HG02840 (cell line): Measurements from ENCODE around the gene ZNF23.

Source experiments
- ATAC-seq: cut with Tn5 transposase; IDR thresholded peaks from one replicate; pipeline ENCODE4 v1.9.1; 2021; ENCODE audit warnings: mild to moderate bottlenecking, moderate library complexity, moderate number of reproducible peaks; ENCODE audit not compliant: unreplicated experiment, low FRiP score

ZNF23 gene

DNA sequence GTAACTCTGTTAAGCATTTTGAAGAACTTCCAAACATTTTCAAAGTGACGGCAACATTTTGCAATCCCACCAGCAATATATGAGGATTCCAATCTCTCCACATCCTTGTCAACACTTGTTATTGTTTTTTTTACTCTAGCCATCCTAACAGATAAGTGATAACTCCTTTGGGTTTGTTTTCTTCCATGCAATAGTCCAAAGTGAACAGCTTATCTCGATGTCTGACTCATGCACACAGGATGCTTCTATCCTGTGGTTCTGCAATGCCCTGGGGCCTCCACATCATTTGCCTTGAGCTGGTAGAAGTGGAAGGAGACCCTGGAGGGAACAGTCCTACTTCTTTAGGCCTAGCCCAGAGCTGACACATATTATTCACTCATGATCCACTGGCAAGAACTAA lies 33.2 kb downstream of the ZNF23 start:
- no peak for ATAC-seq

DNA sequence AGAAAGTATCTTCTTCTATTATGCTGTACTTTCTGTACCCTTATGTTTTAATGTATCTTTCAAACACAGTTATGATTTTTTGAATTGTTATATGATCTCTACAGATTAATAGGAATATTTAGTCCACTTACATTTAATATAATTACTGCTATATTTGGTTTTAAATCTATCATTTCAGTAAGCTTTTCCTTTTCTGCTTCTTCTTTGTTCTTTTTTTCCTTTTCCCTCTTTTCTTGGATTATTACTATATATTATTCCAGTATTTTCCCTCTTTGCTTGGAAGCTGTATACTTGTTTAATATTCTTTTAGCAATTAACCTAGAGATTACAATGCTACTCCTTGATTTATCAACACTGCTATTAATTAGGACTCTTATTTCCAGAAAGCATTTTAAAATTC lies 33.7 kb downstream of the ZNF23 start:
- ATAC-seq: no peak

DNA sequence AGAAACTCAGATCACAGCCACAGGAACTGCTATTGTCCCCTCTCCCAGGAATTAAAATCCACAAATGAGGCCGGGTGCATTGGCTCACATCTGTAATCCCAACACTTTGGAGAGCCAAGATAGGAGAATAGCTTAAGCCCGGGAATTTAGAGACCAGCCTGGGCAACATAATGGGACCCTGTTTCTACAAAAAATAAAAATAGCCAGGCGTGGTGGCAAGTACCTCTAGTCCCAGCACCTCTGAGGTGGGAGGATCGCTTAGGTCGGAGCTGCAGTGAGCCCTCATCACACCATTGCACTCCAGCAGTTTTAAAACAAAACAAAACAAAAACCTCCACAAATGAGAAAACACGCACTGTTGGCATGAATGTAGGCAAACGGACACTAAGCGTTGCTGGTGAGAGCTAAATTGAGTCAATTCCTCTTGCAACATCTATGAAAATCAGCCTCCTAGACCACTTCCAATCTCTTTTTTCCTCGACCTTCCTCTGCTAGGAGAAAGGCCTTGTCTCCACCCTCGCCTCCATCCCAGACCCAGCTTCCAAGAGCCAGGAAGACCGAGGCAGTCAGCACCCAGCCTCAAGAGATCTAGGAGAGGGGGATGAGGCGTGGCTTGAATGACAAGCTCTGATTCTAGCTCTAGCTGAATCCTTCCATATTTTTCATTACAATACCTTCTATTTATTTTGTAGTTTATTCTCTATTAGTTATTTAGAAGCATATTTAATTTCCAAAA lies 35.0 kb downstream of the ZNF23 start:
- ATAC-seq: no peak

DNA sequence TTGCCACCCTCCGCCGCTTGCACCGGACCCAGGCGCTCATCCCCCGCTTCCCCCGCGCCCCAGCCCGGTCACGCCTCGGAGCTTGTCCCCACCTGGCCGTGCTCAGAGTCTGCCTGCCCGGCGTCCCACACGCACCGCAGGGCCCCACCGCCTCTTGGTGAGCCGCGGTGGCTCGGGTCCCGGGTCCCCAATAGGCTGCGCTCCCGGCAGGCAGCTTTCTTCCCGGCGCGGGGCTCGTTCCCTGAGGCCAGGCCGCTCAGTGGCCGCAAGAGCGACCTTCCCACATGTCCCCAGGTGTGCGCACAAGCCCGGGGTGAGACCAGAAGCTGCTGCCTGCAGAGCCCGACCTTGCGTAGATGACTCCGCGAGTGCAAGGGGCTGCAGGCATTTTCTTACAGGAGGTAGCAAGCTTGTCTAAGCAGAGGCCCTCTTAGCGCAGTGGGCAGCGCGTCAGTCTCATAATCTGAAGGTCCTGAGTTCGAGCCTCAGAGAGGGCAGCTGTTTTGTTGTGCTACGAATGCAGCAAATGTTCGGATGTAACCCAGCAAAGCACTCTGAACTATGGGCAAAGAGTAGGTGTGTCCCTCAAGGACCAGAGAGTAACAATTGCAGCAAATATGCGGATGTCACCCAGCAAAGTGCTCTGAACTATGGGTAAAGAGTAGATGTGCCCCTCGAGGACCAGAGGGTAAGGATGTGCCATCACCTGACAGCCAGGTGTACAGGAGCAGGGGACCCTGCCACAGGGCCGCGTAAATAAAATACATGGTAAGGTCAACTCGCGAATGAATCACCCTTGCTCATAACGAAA lies 35.8 kb downstream of the ZNF23 start:
- ATAC-seq: no peak

DNA sequence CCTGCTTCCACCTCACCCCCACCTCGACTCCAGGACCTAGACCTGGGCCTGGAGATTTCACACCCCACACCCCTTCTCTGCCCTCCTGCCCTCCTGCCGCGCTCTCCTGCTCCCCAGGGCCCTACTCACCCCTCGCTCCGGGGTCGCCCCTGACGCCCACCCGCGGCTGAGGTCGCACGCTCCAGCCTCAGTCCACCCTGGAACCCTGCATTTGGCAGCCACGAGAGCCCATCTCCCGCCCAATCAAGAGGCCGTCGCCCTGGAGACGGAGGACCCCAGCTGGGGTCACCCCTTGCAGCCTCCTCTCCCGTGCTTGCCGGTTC lies 36.3 kb downstream of the ZNF23 start:
- no peak for ATAC-seq

DNA sequence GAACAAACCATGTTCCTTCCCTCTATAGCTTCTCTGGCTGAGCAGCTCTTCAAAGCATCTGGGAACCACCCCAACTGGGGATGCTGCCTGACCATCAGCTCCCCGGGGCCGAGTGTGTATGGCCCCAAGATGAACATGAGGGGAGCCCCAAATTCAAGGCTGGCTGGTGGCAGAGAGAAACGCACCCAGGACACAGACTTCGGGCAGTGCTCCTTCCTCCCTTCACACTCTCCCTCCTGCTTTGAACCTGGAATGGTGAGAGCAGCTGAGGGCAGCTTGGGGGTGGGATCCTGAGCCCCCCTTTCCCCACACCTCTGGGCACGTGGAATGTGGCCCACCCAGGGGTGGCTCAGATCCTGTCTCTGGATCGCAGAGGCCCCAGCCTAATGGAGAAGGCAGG lies 37.4 kb downstream of the ZNF23 start:
- no peak for ATAC-seq

DNA sequence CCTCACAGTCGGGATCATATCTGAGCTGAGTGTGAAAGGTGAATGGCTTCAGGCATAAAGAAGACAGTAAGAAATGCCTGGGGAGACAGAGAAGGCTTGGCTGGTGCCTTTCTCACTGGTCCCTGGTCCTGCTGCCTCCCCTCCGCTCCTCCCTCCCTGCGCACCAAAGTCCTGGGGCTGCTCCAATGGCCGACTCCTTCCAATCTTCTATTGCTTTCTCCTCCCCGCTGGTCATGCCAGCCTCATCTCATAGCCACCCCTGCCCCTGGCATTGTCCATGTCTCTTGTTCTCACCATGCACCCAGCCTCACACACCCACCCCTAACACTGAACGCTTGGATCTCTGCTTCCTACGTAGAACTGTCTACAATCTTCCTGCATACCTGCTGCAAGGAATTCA lies 38.2 kb downstream of the ZNF23 start:
- ATAC-seq: no peak

DNA sequence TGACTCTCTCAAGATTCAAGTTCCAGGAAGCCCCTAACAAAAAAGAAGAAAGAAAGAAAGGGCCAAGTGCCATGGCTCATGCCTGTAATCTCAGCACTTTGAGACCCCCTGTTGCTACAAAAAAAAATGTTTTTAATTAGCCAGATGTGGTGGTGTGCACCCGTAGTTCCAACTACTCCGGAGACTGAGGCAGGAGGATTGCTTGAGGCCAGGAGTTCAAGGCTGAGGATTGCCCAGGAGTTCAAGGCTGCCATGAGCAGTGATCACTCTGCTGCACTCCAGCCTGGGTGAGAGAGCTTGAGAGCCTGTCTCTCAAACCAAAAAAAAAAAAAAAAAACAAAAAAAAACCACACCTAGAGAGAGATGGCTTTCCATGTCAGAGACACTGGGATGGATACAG lies 39.0 kb downstream of the ZNF23 start:
- no peak for ATAC-seq

DNA sequence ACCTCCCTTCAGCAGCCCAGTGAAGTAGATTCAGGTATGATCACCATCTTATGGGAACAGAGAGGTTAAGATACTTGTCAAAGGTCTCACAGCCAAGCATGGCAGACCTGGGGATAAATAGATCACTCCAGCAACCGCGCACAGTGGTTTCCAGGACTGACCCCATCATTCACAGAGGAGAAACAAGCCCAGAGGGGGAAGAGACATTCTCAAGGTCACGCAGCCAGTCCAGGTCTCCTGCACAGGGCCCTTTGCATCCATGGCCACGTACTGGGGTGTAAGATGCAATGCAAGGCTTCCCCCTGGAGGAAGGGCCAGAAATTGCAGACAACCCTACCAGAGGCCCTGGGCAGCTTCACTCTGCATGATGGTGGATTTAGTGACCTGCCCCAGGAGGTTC lies 40.1 kb downstream of the ZNF23 start:
- no peak for ATAC-seq

DNA sequence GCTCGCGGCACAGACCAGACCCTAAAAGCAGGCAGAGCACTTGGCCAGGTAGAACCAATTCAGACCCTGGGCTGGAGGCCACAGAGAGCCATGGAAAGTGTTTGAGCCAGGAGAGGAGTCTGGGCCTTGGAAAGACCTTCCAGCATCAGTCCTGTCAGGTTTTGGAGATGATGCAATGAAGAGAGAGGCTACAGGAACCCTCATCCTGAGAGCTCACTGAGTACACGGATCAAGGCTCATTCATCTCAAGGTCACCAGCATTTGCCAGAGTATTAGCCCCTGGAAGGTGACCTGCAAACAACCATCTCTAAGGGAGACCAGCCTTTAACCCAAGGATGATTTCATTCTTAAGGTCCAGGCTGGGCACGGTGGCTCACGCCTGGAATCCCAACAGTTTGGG lies 48.0 kb downstream of the ZNF23 start:
- ATAC-seq: no peak

DNA sequence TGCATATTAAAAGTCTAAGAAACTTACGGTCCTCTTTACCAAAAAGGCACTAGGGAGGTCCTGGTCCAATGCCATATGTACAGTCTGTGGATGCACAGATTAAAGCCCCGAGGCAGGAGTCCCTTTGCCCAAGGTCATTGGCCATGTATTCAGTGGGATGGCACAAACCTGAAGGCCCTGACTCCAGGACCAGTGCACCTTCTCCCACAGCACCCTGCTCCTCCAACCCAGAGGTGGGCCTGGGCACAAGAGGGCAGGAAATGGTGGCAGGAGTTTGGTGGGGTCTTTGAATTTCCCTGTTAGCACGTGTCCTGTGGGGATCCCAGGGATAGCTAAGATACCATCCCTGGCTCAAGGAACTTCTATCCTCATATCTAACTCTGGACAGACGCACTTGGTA lies 48.7 kb downstream of the ZNF23 start:
- no peak for ATAC-seq

DNA sequence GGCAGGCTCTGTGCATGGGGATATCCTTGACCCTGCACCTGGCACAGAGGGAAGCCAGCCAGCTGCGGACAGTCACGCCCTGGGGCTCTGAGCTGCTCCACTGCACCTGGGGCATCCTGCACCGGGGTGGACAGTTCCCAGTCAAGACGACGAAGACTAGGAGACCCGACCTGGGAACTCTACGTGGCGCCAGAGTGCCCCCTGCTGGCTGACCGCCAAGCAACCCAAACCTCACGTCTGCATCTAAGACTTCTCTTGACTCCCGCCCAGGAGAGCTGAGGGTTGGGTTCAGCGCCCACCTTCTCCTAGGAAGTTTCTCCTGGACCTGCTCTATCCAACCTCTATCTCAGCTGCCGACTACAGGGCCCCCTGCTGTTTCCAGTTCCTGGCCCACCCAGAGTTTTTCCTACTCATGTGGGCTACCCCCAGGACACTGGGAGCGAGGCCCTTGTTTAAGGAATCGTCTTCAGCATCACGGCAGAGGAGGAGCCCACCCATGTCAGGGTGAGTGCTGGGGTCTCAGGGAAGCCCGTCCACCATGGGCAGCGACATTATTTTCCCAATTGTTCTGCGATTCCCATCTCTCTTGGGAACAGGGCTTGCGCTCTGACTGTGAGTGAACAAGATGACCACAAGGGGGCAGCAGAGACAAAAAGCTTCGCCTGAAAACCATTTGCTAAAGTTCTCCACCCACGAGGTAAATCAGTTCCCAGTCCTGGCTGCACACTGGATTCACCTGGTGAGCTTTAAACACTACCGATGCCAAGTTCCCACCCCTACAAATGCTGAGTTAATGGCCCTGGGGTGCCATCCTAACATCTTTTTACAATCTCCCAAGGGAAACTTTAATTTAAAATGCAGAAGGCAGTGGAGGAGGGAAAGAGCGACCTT lies 49.5 kb downstream of the ZNF23 start:
- no peak for ATAC-seq

DNA sequence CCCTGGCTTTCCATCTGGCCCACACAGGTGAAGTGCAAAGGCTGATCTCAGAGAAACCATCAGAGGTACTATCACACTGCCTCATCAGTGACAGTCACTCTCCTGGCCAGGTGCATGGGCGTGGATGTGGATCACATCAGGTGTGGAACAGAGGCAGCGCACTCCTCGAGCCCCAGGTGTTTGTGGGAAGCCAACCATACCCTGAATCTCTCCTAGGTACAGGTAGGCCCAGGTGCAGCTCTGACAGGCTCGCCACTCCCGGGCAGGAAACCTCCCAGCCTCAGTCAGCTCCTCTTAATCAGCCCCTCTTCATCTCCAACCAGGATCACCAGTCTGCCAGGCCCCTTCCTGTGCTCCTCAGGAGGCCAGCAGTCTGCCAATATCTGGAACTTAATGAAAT lies 51.9 kb downstream of the ZNF23 start:
- ATAC-seq: no peak

DNA sequence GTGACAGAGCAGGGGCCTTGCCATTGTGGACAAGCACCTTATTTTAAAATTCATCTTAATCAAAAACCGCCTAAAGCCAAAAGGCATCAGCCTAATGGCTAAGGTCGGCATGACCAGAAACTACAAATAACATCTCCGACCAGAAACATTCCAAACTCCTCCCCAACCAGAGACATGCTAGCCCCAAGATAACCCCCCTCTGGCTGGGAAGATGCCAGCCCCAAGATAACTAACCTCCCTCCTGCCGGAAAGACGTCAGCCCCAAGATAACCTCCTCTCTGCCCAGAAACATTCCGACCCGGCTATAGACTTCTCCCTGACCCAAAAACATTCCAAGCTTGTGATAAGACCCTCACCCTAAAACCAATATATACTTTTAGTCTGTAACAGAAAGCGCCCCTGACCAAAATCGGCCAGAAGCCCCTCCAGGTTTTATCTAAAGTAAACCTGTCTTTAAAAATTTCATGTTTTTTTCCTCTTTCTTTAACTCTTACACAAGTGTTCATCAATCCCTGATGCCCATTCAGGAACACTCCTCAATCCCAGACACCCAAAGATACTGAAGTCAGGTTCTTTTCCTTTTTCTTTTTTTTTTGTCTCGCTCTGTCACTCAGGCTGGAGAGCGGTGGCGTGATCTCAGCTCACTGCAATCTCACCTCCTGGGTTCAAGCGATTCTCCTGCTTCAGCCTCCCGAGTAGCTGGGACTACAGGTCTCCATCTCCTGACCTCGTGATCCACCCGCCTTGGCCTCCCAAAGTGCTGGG lies 52.9 kb downstream of the ZNF23 start:
- ATAC-seq: no peak

DNA sequence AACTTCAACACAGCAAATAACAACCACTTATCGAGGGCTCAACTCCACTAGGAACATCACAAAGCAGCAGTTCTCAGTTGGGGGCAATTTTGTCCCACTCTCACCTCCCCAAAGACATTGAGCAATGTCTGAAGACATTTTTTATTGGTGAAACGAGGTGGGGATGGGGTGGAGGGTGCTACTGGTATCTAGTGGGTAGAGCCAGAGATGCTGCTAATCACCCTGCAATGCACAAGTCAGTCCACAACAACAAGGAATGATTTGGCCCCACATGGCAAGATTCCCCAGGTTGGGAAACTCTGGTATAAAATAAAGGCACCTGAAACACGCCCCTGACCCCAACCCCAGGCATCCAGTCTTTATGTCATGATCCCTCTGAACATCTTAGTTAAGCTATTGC lies 53.5 kb downstream of the ZNF23 start:
- no peak for ATAC-seq

DNA sequence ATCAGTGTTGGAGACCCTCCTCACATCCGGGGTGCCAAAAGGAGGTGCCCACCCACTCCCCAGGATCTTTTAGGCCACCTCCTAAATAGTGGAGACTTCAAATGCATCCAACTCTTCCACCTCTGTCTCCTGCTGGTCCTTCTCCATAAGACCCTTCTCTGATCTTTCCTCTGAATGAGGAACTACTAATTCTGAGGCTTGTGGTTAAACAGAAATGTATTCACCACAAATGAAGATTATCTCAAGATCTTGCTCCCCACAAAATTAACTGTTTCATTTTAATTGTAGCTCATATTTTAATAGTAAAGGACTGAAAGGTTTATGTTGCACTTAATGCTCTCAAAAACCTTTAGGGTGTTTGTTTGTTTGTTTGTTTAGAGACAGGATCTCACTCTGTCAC lies 54.3 kb downstream of the ZNF23 start:
- no peak for ATAC-seq

DNA sequence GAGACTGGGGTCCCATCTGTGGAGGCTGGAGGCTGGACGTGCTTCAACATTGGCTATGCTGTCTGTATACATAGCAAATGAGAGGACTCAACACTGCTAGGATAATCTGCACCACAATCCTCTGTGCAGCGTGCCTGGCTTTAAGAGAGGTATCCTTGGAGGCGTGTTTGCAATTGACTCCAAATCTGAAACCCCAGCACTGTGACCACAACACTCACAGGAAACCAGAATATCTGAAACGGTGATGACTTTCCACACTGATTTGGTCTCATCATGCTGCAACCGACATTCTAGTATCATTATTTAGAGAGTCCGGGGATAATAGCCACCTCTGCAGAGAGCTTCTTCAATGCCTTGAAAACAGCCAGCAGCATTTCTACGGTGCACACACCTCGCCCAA lies 55.3 kb downstream of the ZNF23 start:
- ATAC-seq: no peak

DNA sequence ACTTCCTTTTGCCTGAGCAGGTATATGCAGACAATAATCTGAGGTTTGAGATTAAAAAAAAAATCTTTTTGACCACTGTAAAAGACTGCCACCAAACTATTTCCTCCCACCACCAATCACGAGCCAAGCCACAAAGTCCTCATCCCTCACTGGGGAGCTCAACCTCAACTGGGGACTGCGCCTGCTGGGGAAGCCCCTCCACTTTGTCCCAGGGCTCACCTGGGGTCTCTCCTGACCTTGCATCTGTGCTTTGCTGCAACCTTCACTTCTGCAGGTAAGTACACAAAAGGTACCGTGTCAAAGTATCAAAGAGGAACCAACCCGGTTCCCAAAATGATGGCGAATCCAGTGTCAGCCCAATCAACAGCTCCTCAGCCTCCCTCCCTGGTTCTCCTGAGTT lies 55.7 kb downstream of the ZNF23 start:
- ATAC-seq: no peak

DNA sequence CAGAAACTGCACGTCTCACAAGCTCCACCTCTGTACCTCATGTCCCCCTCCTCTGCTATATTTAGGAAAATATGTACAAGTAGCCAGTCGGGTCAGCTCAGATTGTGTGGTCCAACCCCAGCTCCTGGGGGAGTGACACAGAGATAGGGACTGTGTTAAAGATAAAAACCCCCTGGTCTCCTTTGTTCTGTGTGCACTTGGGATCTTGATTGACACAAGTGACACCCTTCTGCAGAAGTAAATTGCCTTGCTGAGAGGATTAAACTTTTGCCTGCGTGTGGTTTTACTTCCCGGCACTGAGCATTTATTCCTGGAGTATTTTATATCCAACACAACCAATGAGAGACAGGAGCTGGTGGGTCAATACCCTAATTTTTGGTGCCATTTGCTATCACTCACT lies 57.7 kb downstream of the ZNF23 start:
- no peak for ATAC-seq

DNA sequence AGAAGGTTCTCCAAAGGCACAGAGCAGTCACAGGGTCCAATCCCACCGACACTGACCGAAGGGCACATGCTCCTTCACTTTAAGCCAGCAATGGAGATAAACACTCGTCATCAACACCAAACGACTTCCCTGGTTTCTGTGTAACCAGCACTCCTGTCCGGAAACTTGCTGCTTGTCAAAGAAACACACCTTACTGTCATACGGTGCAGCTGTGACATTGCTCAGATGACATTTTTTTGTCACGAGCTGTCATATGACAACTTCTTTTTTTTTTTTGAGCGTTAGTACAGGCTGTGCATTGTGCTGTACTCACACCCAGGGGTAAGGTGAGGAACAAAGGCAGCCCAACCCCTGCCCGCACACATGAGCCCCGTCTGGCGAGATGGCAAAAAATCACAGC lies 59.4 kb downstream of the ZNF23 start:
- ATAC-seq: no peak

DNA sequence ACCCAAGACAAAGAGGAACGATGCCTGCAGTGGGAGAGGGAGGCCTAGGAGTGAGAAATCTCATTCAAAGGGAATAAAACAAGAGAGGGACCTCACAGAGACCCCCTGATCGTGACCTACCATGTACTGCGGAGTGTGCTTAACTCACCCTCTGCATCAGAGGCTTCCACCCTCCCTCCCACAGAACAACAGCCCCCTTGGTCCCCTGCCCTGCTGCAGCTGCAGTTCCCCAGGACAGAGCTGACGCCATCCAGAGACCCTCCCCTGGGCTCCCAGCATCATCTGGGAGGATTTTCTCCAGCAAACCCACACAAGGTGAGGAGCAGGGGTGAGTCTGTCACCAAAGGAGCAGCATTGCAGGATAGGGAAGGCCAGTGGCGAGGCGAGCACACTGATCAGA lies 60.0 kb downstream of the ZNF23 start:
- ATAC-seq: no peak
